Gastrocnemius medialis (tissue), 4 donors: ENCODE measurements around the gene WDR70.

Experiments used
- POLR2A ChIP-seq, 2 donors: fragments of 450-650 bp; IDR thresholded peaks; one replicate each; pipeline ENCODE4 v1.6.1; 2017; ENCODE audit warnings: antibody characterized with exemption in 2 of 2, mild to moderate bottlenecking in 2 of 2, moderate library complexity in 2 of 2
- TF ChIP-seq, protein P1 (sequence below), 5 experiments: fragments of 450-650 bp in 3 of 5; fragments of 200-600 bp in 2 of 5; sonication (generic) in 2 of 5; IDR thresholded peaks in 4 of 5; conservative IDR thresholded peaks in 1 of 5; 1 replicate in 4 of 5; 2 replicates in 1 of 5; pipeline ENCODE4 v1.5.1; 2016 to 2019; ENCODE audit warnings: antibody characterized with exemption in 5 of 5, mild to moderate bottlenecking in 3 of 5, moderate library complexity in 3 of 5

- TF ChIP-seq, protein P1, sequence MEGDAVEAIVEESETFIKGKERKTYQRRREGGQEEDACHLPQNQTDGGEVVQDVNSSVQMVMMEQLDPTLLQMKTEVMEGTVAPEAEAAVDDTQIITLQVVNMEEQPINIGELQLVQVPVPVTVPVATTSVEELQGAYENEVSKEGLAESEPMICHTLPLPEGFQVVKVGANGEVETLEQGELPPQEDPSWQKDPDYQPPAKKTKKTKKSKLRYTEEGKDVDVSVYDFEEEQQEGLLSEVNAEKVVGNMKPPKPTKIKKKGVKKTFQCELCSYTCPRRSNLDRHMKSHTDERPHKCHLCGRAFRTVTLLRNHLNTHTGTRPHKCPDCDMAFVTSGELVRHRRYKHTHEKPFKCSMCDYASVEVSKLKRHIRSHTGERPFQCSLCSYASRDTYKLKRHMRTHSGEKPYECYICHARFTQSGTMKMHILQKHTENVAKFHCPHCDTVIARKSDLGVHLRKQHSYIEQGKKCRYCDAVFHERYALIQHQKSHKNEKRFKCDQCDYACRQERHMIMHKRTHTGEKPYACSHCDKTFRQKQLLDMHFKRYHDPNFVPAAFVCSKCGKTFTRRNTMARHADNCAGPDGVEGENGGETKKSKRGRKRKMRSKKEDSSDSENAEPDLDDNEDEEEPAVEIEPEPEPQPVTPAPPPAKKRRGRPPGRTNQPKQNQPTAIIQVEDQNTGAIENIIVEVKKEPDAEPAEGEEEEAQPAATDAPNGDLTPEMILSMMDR (IDR thresholded peaks at IDR 0.05 in 4 of 5, conservative IDR thresholded peaks at IDR 0.05 in 1 of 5): no peak
- TF ChIP-seq POLR2A (IDR thresholded peaks at IDR 0.05): no peak
These were observed 333.6 kb downstream of the WDR70 start for GRCh38 chr5:37712750-37713149.
